Measurements from ENCODE around the gene GPR35. TPM values are rescaled to one million over a fixed set of nuclear protein-coding genes. Genes with fewer than 3 reads are reported as not detected.

Gene GPR35
- total RNA-seq, 1 donor from 2014 or later: 0.53 TPM

Other genes with a start within 250 kb of the GPR35 start
- gene GPC1, start 189.8 kb upstream of the GPR35 start, total RNA-seq: 29.4 TPM
- gene ANKMY1, start 67.5 kb upstream of the GPR35 start, total RNA-seq: 13.1 TPM
- gene DUSP28, start 65.1 kb upstream of the GPR35 start, total RNA-seq: 2.0 TPM
- gene RNPEPL1, start 57.0 kb upstream of the GPR35 start, total RNA-seq: 40.6 TPM
- gene CAPN10, start 38.7 kb upstream of the GPR35 start, total RNA-seq: 13.7 TPM
- gene AQP12B, start 57.4 kb downstream of the GPR35 start, total RNA-seq: not detected
- gene AQP12A, start 66.4 kb downstream of the GPR35 start, total RNA-seq: not detected
- 1.1 TPM for gene KIF1A, start 194.7 kb downstream of the GPR35 start, total RNA-seq
- gene AGXT, start 243.3 kb downstream of the GPR35 start, total RNA-seq: 1,805 TPM

Data from left lobe of liver (tissue), 1 donor.